HUES6 (cell line): ENCODE data around the gene AGTR1.

Experiments
- H3K27ac ChIP-seq: 2 replicates; pipeline ENCODE4 v1.7.0; 2013; ENCODE audit warnings: low read depth, mild to moderate bottlenecking, low read length, inconsistent platforms
- H3K27me3 ChIP-seq: 2 replicates; pipeline ENCODE4 v1.6.1; 2013; ENCODE audit warnings: low read length; ENCODE audit not compliant: control insufficient read depth, insufficient read depth
- H3K36me3 ChIP-seq: 2 replicates; pipeline ENCODE4 v1.6.1; 2013; ENCODE audit warnings: low read length; ENCODE audit not compliant: control insufficient read depth, insufficient read depth
- H3K4me1 ChIP-seq: 2 replicates; pipeline ENCODE4 v1.6.1; 2013; ENCODE audit warnings: low read length; ENCODE audit not compliant: control insufficient read depth, insufficient read depth
- H3K4me3 ChIP-seq: 2 replicates; pipeline ENCODE4 v1.5.1; 2013; ENCODE audit warnings: low read depth, low read length
- H3K9ac ChIP-seq: one replicate; pipeline ENCODE4 v1.6.1; 2013; ENCODE audit warnings: mild to moderate bottlenecking, low read length
- H3K9me3 ChIP-seq: 2 replicates; pipeline ENCODE4 v1.6.1; 2013; ENCODE audit warnings: low read depth, low read length; ENCODE audit not compliant: control insufficient read depth, insufficient read depth

The AGTR1 gene

GRCh38 chr3:148790851-148791735, 93.4 kb downstream of the AGTR1 start:
- Histone ChIP-seq H3K27me3 (no peaks in the 10 kb centered on the region), H3K4me3 (no peak overlapping the region), H3K9me3 (peaks cover 15% of the 10 kb centered on the region), H3K4me1 (peaks cover 8% of the 10 kb centered on the region), H3K27ac (no peak overlapping the region), H3K9ac (no peak overlapping the region), H3K36me3 (no peaks in the 10 kb centered on the region)

GRCh38 chr3:148791920-148792319, 94.2 kb downstream of the AGTR1 start:
- Histone ChIP-seq H3K27me3 (no peaks in the 10 kb centered on the region), H3K9ac (no peak overlapping the region), H3K27ac (no peak overlapping the region), H3K36me3 (no peaks in the 10 kb centered on the region), H3K4me3 (no peak overlapping the region), H3K9me3 (peaks cover 7% of the 10 kb centered on the region), H3K4me1 (peaks cover 13% of the 10 kb centered on the region)

- Histone ChIP-seq H3K27me3 (no peaks in the 10 kb centered on the region), H3K4me1 (peaks cover 19% of the 10 kb centered on the region), H3K9ac (no peak overlapping the region), H3K4me3 (no peak overlapping the region), H3K36me3 (no peaks in the 10 kb centered on the region), H3K27ac (no peak overlapping the region), H3K9me3 (peaks cover under 1% of the 10 kb centered on the region; the same call in 1 of the 2 replicates)
Observed at GRCh38 chr3:148792516-148792915, 94.8 kb downstream of the AGTR1 start.
